NB4 (cell line): ENCODE measurements around the gene TACC3.

Experiments
- MYC ChIP-seq: IDR thresholded peaks from 2 replicates; pipeline ENCODE4 v1.6.1; 2011; ENCODE audit warnings: low read depth, low read length
- POLR2A ChIP-seq: IDR thresholded peaks from 2 replicates; pipeline ENCODE4 v1.6.1; 2011; ENCODE audit warnings: mild to moderate bottlenecking; ENCODE audit not compliant: insufficient read length; ENCODE audit errors: extremely low read depth
- TF ChIP-seq, protein P1 (sequence below): IDR thresholded peaks from 2 replicates; pipeline ENCODE4 v1.6.1; 2011; ENCODE audit warnings: low read depth, low read length
- TF ChIP-seq, protein P2 (sequence below): IDR thresholded peaks from one replicate; pipeline ENCODE4 v1.5.1; 2012; ENCODE audit warnings: low read depth, low read length

DNA sequence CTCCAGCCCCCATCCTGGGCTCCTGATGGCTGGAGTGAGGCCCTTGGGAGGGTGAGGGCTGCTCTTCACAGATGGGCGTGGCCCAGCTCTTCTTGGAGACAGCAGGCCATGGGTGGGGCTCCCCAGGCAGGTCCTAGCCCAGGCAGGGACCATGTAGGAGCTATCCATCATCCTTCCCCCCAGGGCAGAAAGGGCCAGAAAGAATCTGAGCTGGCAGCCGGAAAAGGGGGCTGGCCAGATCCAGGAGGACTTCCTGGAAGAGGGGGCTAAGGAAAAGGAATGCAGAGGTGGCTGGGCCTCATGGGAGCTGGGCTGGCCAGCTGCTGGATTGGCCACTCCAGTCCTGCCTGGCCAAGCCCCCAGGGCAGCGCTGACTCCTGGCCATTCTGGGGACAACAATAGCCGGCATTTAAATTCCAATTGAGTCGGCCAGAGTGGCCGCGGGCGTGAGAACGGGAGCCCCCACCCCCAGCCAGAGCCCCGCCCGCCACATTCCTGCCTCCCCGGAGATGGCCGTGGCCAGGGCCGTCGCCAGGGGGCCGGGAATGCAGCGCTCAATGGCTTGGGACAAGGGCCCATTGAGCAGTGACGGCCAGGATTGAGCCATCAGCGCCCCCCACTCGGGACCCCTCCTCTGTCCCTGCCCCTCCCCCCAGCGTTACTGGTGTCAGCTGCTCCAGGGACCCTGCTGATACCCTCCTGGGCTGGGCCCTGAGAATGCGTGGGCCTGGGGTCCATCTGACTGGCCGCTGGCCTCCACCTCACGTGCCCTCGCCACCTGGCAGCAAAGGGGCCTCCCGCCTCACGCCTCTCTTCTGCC, 56.7 kb downstream of the TACC3 start:
- TF ChIP-seq, protein P1, sequence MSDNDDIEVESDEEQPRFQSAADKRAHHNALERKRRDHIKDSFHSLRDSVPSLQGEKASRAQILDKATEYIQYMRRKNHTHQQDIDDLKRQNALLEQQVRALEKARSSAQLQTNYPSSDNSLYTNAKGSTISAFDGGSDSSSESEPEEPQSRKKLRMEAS: no peak
- TF ChIP-seq POLR2A (no peak), MYC (no peak)
- TF ChIP-seq, protein P2, sequence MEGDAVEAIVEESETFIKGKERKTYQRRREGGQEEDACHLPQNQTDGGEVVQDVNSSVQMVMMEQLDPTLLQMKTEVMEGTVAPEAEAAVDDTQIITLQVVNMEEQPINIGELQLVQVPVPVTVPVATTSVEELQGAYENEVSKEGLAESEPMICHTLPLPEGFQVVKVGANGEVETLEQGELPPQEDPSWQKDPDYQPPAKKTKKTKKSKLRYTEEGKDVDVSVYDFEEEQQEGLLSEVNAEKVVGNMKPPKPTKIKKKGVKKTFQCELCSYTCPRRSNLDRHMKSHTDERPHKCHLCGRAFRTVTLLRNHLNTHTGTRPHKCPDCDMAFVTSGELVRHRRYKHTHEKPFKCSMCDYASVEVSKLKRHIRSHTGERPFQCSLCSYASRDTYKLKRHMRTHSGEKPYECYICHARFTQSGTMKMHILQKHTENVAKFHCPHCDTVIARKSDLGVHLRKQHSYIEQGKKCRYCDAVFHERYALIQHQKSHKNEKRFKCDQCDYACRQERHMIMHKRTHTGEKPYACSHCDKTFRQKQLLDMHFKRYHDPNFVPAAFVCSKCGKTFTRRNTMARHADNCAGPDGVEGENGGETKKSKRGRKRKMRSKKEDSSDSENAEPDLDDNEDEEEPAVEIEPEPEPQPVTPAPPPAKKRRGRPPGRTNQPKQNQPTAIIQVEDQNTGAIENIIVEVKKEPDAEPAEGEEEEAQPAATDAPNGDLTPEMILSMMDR: no peak
